GM10847 (cell line): ENCODE results near the gene EEF2K.

ENCODE experiments used
- POLR2A ChIP-seq: IDR thresholded peaks from 2 replicates; pipeline ENCODE4 v1.6.1; 2011; ENCODE audit not compliant: insufficient read length; ENCODE audit errors: extremely low read depth

The EEF2K gene

DNA sequence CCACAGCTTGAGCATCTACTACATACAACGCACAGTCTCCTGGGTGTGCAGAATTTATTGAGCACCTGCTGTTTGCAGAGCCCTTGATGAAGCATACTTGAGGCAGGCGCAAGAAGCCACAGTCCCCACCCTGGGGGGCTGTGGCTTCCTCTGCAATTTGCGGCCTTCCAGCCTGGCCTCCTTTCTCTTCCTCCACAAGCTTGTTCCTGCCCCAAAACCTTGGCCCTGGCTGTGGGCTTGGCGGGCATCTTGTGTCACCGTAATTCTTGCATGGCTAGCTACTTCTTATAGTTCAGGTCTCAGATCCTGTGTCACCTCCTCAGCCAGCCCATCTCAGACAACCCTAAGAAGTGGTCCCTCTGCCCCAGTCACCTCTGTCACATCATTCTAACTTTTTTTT, 47.2 kb downstream of the EEF2K start:
- TF ChIP-seq POLR2A = no peak

DNA sequence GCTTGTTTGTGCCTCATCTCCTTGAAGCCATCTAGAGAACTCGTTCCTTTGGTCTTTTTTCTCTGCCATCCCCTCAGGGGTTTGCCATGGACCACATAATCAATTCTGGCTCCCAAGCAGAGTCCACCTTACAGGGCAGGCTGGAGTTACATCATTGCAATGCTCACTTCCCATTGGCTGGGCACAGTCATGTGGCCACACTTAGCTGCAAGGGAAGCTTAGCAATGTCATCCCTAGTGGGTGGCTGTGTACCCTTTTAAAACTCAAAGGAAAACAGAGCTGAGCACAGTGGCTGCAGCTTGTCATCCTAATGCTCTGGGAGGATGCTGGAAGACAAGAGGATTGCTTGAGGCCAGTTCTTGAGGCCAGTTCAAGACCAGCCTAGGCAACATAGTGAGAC, 49.3 kb downstream of the EEF2K start:
- TF ChIP-seq POLR2A = no peak

DNA sequence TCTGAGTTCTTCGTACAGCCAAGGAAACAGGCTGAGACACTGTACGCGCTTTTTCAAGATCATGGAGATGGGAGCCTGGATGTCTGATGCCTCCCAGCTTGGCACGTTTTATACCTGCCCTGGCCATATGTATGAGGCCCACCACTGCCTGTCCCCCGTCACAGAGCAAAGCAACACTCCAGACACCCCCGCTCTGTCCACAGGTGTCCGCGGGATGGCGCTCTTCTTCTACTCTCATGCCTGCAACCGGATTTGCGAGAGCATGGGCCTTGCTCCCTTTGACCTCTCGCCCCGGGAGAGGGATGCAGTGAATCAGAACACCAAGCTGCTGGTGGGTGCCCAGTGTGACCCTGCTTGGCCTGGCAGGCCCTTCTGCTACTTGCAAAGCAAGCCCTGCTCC, 51.4 kb downstream of the EEF2K start:
- no peak for TF ChIP-seq POLR2A

DNA sequence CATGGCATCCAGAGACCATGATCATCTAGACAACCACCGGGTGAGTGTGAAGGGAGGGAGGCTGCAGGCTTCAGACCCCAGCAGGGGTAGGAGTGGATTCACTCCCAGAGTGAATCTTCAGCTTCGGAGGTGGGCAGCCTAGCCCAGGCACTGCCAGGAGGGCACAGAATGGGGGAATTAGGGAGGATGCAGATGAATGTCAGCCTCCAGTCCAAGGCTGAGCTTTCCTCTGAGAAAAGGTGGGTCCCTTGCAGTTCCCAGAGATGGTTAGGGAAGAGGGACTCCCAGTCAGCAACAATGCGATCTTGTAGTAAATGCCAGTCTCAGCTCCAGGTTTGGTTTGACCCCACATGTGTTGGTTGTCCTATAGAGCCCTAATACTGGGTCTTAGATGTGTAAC, 54.4 kb downstream of the EEF2K start:
- TF ChIP-seq POLR2A = no peak

DNA sequence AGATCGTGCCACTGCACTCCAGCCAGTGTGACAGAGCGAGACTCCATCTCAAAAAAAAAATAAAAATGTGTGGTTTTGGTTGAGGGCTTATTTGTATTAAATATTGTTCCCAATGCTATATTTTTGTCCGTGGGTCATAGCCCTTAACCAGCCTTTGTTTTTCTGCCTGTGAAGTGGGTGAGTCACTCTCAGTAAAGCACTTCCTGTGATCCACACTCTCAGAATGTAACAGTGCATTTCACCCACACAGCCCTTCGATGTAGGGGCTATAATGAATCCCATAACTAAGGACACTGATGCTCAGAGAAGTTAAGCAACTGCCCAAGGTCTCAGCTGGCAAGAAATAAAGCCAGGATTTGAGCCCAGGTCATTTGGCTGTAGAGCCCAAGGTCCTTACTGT, 56.4 kb downstream of the EEF2K start:
- TF ChIP-seq POLR2A = no peak

DNA sequence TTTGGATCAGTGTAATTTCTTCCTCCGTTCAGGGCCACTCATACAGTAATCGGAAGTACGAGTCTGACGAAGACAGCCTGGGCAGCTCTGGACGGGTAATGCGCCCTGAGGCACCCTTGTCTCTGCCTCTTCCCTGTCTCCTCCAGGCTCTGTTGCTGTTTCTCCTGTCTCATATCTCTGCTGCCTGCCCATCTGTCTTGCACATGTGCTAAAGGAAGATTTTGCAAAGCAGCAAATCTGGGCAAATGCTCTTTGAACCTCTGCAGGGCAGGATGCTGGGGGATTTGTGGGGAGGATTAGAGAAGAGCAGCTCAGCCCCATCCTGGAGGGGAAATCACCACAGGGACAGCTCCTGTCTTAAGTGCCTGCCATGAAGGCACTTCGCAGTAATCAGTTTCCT, 58.7 kb downstream of the EEF2K start:
- TF ChIP-seq POLR2A = no peak

DNA sequence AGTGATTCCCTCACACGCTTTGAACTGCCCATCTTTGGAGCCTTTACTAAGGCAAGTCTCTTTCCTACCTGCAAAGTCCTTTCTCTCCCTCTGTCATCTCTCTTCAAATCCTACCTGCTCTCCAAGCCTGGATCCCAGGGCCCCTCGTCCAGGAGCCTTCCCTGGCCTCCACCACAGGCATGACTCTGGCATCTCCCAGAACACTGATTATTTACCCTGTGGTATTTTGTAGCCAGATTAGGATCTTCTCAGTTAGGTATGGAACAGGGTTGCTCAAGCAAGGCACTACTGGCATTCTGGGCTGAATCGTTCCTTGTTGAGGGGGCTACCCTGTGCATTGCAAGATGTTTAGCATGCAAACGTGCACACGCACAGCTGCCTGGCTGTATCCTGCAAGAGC, 59.3 kb downstream of the EEF2K start:
- TF ChIP-seq POLR2A = no peak

DNA sequence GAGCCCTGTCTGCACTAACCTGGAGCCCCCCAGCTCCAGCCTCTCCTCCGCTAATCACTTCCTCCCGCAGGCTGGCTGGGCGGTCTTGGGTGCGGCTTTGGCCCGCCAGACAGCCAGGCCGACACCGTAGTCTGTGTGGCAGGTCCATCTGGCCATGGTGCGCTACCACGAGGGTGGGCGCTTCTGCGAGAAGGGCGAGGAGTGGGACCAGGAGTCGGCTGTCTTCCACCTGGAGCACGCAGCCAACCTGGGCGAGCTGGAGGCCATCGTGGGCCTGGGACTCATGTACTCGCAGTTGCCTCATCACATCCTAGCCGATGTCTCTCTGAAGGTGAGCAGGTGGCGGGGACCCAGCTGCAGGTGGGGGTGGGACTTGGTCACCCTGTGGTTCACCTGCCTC, 60.5 kb downstream of the EEF2K start:
- TF ChIP-seq POLR2A = no peak

DNA sequence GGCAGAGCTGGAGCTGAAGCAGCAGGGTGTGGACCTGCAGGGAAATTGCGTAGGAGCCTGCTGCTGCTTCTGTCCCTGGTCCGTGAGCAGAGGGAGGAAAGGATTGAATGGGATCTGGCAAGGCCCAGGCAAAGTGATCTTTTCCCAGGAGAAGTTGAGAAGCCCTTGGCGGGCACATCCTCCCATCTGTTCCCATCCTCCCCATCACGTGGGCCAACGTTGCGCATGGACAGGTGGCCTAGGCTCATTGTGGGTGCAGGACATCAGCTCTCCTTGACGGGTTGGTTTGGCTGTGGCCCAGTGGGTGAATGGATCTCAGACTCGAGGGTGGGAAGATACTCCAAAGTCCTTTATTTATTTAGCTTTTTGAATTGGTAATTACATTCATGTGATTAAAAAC, 61.7 kb downstream of the EEF2K start:
- no peak for TF ChIP-seq POLR2A

DNA sequence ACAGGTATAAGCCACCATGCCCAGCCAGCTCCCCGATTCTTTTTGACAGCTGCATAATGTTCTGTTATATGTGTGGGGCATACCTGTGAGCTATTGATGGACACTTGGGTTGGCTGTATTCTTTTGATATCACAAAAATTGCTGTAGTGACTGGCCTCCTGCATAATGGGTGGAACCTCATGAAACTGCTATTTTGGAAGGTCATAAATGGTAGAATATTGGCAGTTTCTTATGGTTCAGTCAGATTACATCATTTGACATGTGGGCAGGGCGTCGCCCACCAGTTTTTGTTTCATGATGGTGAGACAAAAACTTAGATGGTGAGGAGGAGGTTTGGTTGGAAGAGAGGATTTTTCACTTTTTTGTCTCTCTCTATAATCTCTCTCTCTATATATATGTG, 64.4 kb downstream of the EEF2K start:
- TF ChIP-seq POLR2A = no peak

DNA sequence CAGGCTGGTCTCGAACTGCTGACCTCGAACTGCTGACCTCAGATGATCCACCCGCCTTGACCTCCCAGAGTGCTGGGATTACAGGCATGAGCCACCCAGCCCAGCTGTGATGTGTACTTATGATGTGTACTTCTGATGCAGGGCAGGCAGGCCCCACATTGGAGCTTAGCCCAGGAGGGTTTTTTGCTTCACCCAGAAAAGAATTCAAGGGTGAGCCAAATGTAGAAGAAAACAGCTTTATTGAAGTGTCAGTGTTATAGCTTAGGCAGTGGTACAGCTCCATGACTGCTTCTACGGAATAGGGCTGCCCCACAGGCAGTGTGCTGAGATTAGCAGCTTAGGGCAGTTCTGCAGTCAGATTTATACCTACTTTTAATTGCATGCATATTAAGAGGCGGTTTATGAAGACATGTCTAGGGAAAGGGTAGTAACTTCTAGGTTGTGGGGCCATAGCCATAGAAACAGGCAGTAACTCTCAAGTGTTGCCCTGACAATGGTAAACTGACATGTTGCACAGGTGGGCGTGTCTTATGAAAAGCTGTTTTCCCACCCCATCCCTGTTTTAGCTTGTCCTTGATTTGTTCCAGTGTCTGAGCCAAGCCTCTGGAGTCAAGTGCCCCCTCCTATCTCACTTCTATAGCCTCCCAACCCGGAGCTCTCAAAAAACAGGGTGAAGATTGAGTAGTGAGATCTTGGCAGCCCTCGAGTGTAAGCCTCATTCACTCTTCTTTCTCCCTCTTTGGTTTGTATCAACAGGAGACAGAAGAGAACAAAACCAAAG, 67.0 kb downstream of the EEF2K start:
- no peak for TF ChIP-seq POLR2A

DNA sequence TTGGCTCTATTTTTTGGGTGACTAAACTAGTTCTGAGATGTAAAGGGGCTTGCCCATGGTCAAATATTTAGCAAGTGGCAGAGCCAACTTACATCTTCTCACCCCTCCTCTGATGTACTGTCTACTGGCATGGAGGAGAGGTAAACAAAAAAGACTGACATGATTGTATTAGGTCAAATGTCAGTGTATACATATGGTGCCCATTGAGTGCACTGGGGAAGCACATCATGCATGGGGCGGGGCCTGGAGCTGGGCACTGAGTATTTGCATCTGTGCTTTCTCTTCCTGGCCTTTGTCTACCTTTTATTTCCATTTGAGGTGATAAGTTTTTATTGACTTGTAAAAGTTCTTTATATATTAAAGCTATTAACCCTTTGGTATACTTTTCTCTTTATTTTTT, 68.8 kb downstream of the EEF2K start:
- TF ChIP-seq POLR2A = no peak

DNA sequence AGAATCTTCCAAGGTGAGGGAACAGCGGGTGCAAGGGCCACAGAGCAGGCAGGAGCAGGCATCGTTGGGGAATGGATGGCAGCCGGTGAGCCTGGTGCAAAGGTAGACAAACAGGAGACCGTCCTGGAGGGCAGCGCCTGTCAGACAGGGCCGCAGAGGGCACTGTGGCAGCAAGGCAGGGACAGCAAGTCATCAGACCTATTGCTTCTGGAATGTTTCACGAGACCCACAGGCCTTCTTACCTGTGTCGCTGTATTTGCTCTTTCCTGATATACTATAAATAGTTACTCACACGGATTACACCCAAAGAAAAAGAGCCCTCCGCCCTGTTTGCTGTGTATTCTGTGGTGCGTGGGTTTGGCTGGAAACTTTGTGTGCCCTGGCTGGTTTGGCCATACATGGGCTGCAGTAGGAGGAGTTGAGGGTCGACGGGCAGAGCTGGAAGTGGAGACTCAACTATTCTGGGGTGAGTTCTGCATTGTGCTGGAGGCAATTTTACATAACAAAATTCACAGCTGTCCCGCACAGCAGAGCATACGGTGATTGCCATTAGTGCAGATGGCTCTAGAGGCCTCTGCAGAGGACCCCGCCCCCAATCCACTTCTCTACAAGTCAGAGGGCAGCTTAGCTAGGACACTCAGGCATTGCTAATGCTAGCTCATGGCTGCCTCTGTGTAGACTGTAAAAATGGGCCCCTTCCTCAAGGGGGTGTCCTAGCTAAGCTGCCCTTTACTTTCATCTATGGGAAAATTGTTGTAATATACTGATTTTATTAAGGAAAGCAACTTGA, 72.6 kb downstream of the EEF2K start:
- no peak for TF ChIP-seq POLR2A

DNA sequence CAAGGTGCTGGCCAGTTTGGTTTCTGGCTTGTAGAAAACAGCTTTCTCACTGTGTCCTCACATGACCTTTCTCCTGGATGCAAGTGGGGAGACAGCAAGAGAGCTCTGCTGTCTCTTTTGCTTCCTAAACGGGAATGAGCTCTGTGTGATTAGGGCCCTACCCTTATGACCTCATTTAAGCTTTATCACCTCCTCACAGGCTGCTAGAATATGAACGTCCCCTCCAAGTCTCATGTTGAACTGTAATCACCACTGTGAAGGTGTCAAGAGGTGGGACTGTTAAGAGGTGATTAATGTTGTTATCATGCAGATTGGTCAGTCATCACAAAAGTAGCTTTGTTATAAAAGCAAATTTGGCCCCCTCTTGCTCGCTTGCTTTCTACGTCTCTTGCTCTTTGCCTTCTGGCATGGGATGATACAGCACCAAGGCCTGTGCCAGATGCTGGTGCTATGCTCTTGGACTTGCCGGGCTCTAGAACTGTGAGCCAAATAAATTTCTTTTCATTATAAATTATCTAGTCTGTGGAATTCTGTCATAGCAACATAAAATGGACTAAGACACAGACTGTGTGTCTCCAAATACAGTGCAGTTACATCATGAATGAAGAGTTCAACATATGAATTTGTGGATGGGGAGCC, 76.3 kb downstream of the EEF2K start:
- no peak for TF ChIP-seq POLR2A

DNA sequence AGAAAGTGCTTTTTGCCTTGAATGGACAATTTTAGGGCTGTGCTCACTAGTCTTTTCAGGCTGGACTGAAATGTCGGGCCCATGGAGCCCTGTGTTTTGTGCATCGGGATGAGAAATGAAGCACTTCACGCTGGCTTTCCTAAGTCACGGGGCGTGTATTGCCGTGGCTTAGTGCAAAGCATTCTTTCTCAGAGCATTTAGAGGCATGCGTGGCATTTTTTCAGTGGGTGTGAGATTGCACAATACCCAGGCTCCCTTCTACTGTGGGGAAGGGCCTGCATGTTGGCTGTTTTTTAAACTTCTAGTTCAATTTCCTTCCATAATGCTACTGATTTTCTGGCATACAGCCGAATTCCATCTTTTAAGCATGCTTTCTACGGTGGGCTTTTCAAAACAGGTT, 78.6 kb downstream of the EEF2K start:
- no peak for TF ChIP-seq POLR2A

DNA sequence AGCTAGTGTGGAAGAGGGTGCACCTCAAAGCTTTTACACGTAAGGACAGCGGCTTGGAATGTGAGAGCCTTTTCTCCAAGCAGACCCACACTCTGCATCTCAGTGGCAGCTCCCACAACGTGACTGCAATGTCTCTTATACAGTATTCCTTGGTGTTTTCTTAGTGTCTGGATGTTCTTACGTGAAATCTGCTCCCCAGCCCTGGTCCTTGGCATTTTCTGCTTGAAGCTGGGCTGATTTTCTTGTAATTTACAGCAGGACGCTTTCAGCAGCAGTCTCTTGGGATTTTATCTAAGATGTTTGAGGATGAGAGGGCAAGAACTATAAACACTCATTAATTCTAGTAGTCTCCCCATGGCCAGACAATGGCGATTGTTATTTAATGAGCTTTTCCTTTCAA, 79.0 kb downstream of the EEF2K start:
- TF ChIP-seq POLR2A = no peak
